Activated CD4-positive, CD25-positive, alpha-beta regulatory T cell (primary cell): ENCODE results near the gene CKMT2.

Experiments
- DNase-seq, 4 experiments: peaks; one replicate each; lab custom pipeline; 2025; lab: John Stamatoyannopoulos, UW

The CKMT2 gene

GRCh38 chr5:81233080-81233634, at the start of gene CKMT2:
TSS of gene CKMT2 (plus strand) at chr5:81233322. CDS start at chr5:81251133, 17,811 bp downstream.
- DNase-seq: no peak

GRCh38 chr5:81183811-81184748, 49.0 kb upstream of the CKMT2 start:
- no peak for DNase-seq

GRCh38 chr5:81184749-81185110, 48.4 kb upstream of the CKMT2 start:
- DNase-seq: no peak

- DNase-seq: no peak
These were observed 45.2 kb upstream of the CKMT2 start for GRCh38 chr5:81187885-81188284.

GRCh38 chr5:81188962-81189361, 44.2 kb upstream of the CKMT2 start:
- DNase-seq: no peak

- DNase-seq: no peak
These were observed 43.1 kb upstream of the CKMT2 start for GRCh38 chr5:81189875-81190498.

GRCh38 chr5:81191726-81192372, 41.3 kb upstream of the CKMT2 start:
- no peak for DNase-seq

GRCh38 chr5:81192373-81192750, 40.8 kb upstream of the CKMT2 start:
- no peak for DNase-seq

GRCh38 chr5:81194633-81195334, 38.3 kb upstream of the CKMT2 start:
- peak; percentile 61 to 73 (median 70) for DNase-seq

GRCh38 chr5:81195335-81195929, 37.7 kb upstream of the CKMT2 start:
- DNase-seq: no peak

- no peak for DNase-seq
These were observed 30.5 kb upstream of the CKMT2 start for GRCh38 chr5:81202655-81203054.

- no peak for DNase-seq
These were observed 29.4 kb upstream of the CKMT2 start for GRCh38 chr5:81203729-81204128.

- DNase-seq: no peak
These were observed 28.9 kb upstream of the CKMT2 start for GRCh38 chr5:81204205-81204604.

- DNase-seq: no peak
These were observed 28.1 kb upstream of the CKMT2 start for GRCh38 chr5:81205058-81205457.

- no peak for DNase-seq
These were observed 26.1 kb upstream of the CKMT2 start for GRCh38 chr5:81207009-81207408.

GRCh38 chr5:81208904-81209303, 24.2 kb upstream of the CKMT2 start:
- no peak for DNase-seq

GRCh38 chr5:81209386-81209785, 23.7 kb upstream of the CKMT2 start:
- DNase-seq: no peak

- DNase-seq: no peak
These were observed 23.1 kb upstream of the CKMT2 start for GRCh38 chr5:81209869-81210493.

- no peak for DNase-seq
These were observed 20.8 kb upstream of the CKMT2 start for GRCh38 chr5:81212211-81212751.

GRCh38 chr5:81213070-81213469, 20.1 kb upstream of the CKMT2 start:
- DNase-seq: no peak

GRCh38 chr5:81214848-81215247, 18.3 kb upstream of the CKMT2 start:
- DNase-seq: no peak
